Neural crest cell (in vitro differentiated cells): ENCODE data around the gene LARP4B. TPM values are rescaled to one million over a fixed set of nuclear protein-coding genes. Genes with fewer than 3 reads are reported as not detected.
A peak's percentile ranks its signal among the peaks of the same experiment; 100 is the strongest.

ENCODE experiments used
- DNase-seq: peaks from one replicate; pipeline ENCODE4 v3.0.0; 2021; ENCODE audit warnings: low read depth, mixed read lengths, low spot score
- H3K27ac Mint-ChIP-seq: one replicate; pipeline ENCODE4 v1.8.0; 2021; ENCODE audit warnings: mild to moderate bottlenecking, mixed read lengths; ENCODE audit not compliant: unreplicated experiment
- H3K27me3 Mint-ChIP-seq: 2 replicates; pipeline ENCODE4 v1.8.0; 2021; ENCODE audit warnings: low read depth, mild to moderate bottlenecking, mixed read lengths
- H3K36me3 Mint-ChIP-seq: 2 replicates; pipeline ENCODE4 v1.8.0; 2021; ENCODE audit warnings: low read depth, mild to moderate bottlenecking, mixed read lengths
- H3K4me1 Mint-ChIP-seq: 2 replicates; pipeline ENCODE4 v1.8.0; 2021; ENCODE audit warnings: mixed read lengths
- H3K4me3 Mint-ChIP-seq: one replicate; pipeline ENCODE4 v1.8.0; 2021; ENCODE audit warnings: mild to moderate bottlenecking, mixed read lengths
- H3K9me3 Mint-ChIP-seq: 2 replicates; pipeline ENCODE4 v1.8.0; 2021; ENCODE audit warnings: mixed read lengths
- CTCF ChIP-seq: fragments of 200-600 bp; sonication (generic); conservative IDR thresholded peaks from 2 replicates; pipeline ENCODE4 v1.5.0; 2021; ENCODE audit warnings: antibody characterized with exemption, mild to moderate bottlenecking
- total RNA-seq: library from RNA; stranded (reverse); gene quantifications from 2 replicates; pipeline ENCODE4 v1.2.1, GENCODE V29; 2021

Gene LARP4B
- total RNA-seq, 1 donor from 2014 or later: 75.4 TPM

- no peak overlapping the region for H3K27ac Mint-ChIP-seq
- no peaks in the 10 kb centered on the region for H3K9me3 Mint-ChIP-seq
- peaks cover 11% of the 10 kb centered on the region for H3K36me3 Mint-ChIP-seq
- no peaks in the 10 kb centered on the region for H3K4me1 Mint-ChIP-seq
- H3K27me3 Mint-ChIP-seq: no peaks in the 10 kb centered on the region
- TF ChIP-seq CTCF: no peak
- DNase-seq: no peak
- H3K4me3 Mint-ChIP-seq: no peak overlapping the region
Observed at GRCh38 chr10:822661-823367, 108.7 kb downstream of the LARP4B start.

DNA sequence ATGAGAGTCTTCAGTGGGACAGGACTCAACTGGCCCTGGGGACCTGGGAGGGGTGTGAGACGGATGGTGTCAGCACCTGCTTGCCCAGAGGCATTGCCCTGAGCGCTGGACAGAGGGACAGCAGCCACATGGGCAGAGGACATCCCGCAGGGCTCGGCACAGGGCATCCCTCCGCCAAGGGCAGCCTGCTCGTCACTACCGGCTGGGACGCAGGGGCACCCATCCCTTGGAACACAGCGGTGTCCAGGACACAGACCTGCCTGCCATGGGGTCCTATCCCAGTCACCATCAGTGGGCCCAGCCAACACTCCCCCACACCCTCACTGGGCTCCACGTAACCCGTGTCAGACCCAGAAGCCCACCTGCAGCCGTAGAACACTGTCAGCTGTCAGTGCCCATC lies 109.3 kb downstream of the LARP4B start:
- H3K36me3 Mint-ChIP-seq: peaks cover 14% of the 10 kb centered on the region
- no peak overlapping the region for H3K27ac Mint-ChIP-seq
- H3K4me1 Mint-ChIP-seq: no peaks in the 10 kb centered on the region
- no peak overlapping the region for H3K4me3 Mint-ChIP-seq
- TF ChIP-seq CTCF: no peak
- H3K27me3 Mint-ChIP-seq: no peaks in the 10 kb centered on the region
- no peak for DNase-seq
- no peaks in the 10 kb centered on the region for H3K9me3 Mint-ChIP-seq

GRCh38 chr10:821322-821721 lies 110.2 kb downstream of the LARP4B start:
- Mint-ChIP-seq H3K9me3 (no peaks in the 10 kb centered on the region), H3K27me3 (no peaks in the 10 kb centered on the region), H3K4me3 (no peak overlapping the region), H3K4me1 (no peaks in the 10 kb centered on the region), H3K27ac (peak overlapping the region; percentile 74), H3K36me3 (peaks cover 16% of the 10 kb centered on the region)
- DNase-seq: no peak
- TF ChIP-seq CTCF: no peak

- H3K4me1 Mint-ChIP-seq: no peaks in the 10 kb centered on the region
- DNase-seq: no peak
- H3K9me3 Mint-ChIP-seq: no peaks in the 10 kb centered on the region
- H3K4me3 Mint-ChIP-seq: no peak overlapping the region
- TF ChIP-seq CTCF: no peak
- no peaks in the 10 kb centered on the region for H3K27me3 Mint-ChIP-seq
- peaks cover 16% of the 10 kb centered on the region for H3K36me3 Mint-ChIP-seq
- H3K27ac Mint-ChIP-seq: no peak overlapping the region
Observed at GRCh38 chr10:819816-820215, 111.7 kb downstream of the LARP4B start.

- Mint-ChIP-seq H3K27me3 (no peaks in the 10 kb centered on the region), H3K4me1 (no peaks in the 10 kb centered on the region), H3K27ac (no peak overlapping the region), H3K36me3 (peaks cover 16% of the 10 kb centered on the region), H3K4me3 (no peak overlapping the region), H3K9me3 (no peaks in the 10 kb centered on the region)
- DNase-seq: no peak
- no peak for TF ChIP-seq CTCF
Observed at GRCh38 chr10:819326-819725, 112.2 kb downstream of the LARP4B start.
